Measurements from ENCODE around the gene CEACAM5. TPM values are rescaled to one million over a fixed set of nuclear protein-coding genes. Genes with fewer than 3 reads are reported as not detected.

Gene CEACAM5
- total RNA-seq: not detected in 2 replicates

GRCh38 chr19:41708481-41708880, at the start of gene CEACAM5:
Gene CEACAM5, plus strand, starts transcription at chr19:41708626. Its CDS starts 106 bp downstream, at chr19:41708732.
- no peak within 1 kb of the TSS for H2AFZ ChIP-seq (ENCODE audit: low read length)
- TF ChIP-seq CTCF (IDR thresholded peaks at IDR 0.05; ENCODE audit: extremely low read depth, low read depth, low read length): no peak
- no peak within 1 kb of the TSS for H3K4me2 ChIP-seq (ENCODE audit: insufficient read depth, low read length)
- no peaks in the 10 kb centered on the region for H3K79me2 ChIP-seq (ENCODE audit: insufficient read depth, low read length)
- H3K27me3 ChIP-seq (ENCODE audit: insufficient read depth, low read length): peaks cover 4% of the 10 kb centered on the region
- no peaks in the 10 kb centered on the region for H3K9me3 ChIP-seq (ENCODE audit: low read depth, low read length)
- H3K27ac ChIP-seq (ENCODE audit: low read depth, low read length): no peak within 1 kb of the TSS
- H3K36me3 ChIP-seq (ENCODE audit: insufficient read depth, low read length): no peaks in the 10 kb centered on the region
- H4K20me1 ChIP-seq (ENCODE audit: insufficient read depth, low read length): no peaks in the 10 kb centered on the region
- no peak within 1 kb of the TSS for H3K4me3 ChIP-seq (ENCODE audit: insufficient read depth, low read length)
- H3K4me1 ChIP-seq (ENCODE audit: insufficient read depth, low read length): no peaks in the 10 kb centered on the region
- no peak for DNase-seq (ENCODE audit: insufficient read length, low spot score, missing footprints)

GRCh38 chr19:41666075-41666474, 42.4 kb upstream of the CEACAM5 start:
- Histone ChIP-seq H2AFZ (ENCODE audit: low read length) (no peak overlapping the region), H3K9me3 (ENCODE audit: low read depth, low read length) (peaks cover 3% of the 10 kb centered on the region), H4K20me1 (ENCODE audit: insufficient read depth, low read length) (no peaks in the 10 kb centered on the region), H3K27me3 (ENCODE audit: insufficient read depth, low read length) (no peaks in the 10 kb centered on the region), H3K4me3 (ENCODE audit: insufficient read depth, low read length) (no peak overlapping the region), H3K4me2 (ENCODE audit: insufficient read depth, low read length) (no peak overlapping the region), H3K27ac (ENCODE audit: low read depth, low read length) (no peak overlapping the region), H3K4me1 (ENCODE audit: insufficient read depth, low read length) (no peaks in the 10 kb centered on the region), H3K79me2 (ENCODE audit: insufficient read depth, low read length) (no peaks in the 10 kb centered on the region), H3K36me3 (ENCODE audit: insufficient read depth, low read length) (no peaks in the 10 kb centered on the region)
- no peak for TF ChIP-seq CTCF (IDR thresholded peaks at IDR 0.05; ENCODE audit: extremely low read depth, low read depth, low read length)
- no peak for DNase-seq (ENCODE audit: insufficient read length, low spot score, missing footprints)

GRCh38 chr19:41668315-41668714, 40.1 kb upstream of the CEACAM5 start:
- Histone ChIP-seq H3K27ac (ENCODE audit: low read depth, low read length) (no peak overlapping the region), H3K4me3 (ENCODE audit: insufficient read depth, low read length) (no peak overlapping the region), H2AFZ (ENCODE audit: low read length) (no peak overlapping the region), H3K4me2 (ENCODE audit: insufficient read depth, low read length) (no peak overlapping the region), H4K20me1 (ENCODE audit: insufficient read depth, low read length) (no peaks in the 10 kb centered on the region), H3K4me1 (ENCODE audit: insufficient read depth, low read length) (no peaks in the 10 kb centered on the region), H3K9me3 (ENCODE audit: low read depth, low read length) (peaks cover 3% of the 10 kb centered on the region), H3K27me3 (ENCODE audit: insufficient read depth, low read length) (no peaks in the 10 kb centered on the region), H3K36me3 (ENCODE audit: insufficient read depth, low read length) (no peaks in the 10 kb centered on the region), H3K79me2 (ENCODE audit: insufficient read depth, low read length) (no peaks in the 10 kb centered on the region)
- no peak for DNase-seq (ENCODE audit: insufficient read length, low spot score, missing footprints)
- TF ChIP-seq CTCF (IDR thresholded peaks at IDR 0.05; ENCODE audit: extremely low read depth, low read depth, low read length): no peak

GRCh38 chr19:41670755-41671154, 37.7 kb upstream of the CEACAM5 start:
- Histone ChIP-seq H4K20me1 (ENCODE audit: insufficient read depth, low read length) (no peaks in the 10 kb centered on the region), H3K9me3 (ENCODE audit: low read depth, low read length) (peaks cover 3% of the 10 kb centered on the region), H3K4me2 (ENCODE audit: insufficient read depth, low read length) (no peak overlapping the region), H3K27me3 (ENCODE audit: insufficient read depth, low read length) (no peaks in the 10 kb centered on the region), H3K36me3 (ENCODE audit: insufficient read depth, low read length) (no peaks in the 10 kb centered on the region), H3K4me1 (ENCODE audit: insufficient read depth, low read length) (no peaks in the 10 kb centered on the region), H3K27ac (ENCODE audit: low read depth, low read length) (no peak overlapping the region), H3K79me2 (ENCODE audit: insufficient read depth, low read length) (no peaks in the 10 kb centered on the region), H3K4me3 (ENCODE audit: insufficient read depth, low read length) (no peak overlapping the region), H2AFZ (ENCODE audit: low read length) (no peak overlapping the region)
- no peak for TF ChIP-seq CTCF (IDR thresholded peaks at IDR 0.05; ENCODE audit: extremely low read depth, low read depth, low read length)
- no peak for DNase-seq (ENCODE audit: insufficient read length, low spot score, missing footprints)

Data from osteoblast (primary cell).